ENCODE measurements around the gene MYLK.

The MYLK gene

DNA sequence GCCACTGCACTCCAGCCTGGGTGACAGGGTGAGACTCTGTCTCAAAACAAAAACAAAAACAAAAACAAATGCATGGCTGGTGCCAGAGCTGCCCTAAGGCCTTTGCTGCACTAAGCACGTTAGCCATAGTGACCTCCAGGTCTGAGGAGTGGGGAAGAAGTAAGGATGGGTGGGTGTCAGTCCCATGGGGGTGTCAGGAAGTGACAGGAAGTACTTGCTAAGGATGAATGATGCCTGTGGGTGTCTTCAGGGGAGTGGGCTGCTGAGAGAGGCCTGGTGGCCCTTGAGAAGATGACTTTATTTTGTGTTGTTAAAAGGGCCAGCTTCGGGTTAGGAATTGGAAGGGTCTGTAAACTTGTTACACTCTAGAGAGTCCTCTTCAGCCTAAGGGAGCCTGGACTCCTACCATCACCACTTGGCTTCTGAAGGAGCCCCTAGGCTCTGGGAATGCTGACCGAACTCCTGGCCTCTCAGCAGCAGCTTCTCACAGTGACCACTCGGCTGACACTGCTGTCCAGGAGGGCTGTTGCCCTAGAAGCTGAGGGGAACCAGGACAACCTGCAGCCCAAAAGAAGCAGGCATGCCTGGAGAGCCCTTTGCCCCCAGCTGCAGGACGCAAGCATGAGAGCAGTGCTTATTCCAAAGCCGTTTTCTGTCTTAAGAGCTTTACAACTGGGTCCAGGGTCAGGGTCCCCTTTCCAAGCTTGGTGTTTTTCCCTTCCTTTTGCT lies 116.4 kb downstream of the MYLK start:
- DNase-seq, result no peak

- no peak for DNase-seq
Observed at GRCh38 chr3:123767009-123767372, 117.1 kb downstream of the MYLK start.

- no peak for DNase-seq
Observed at GRCh38 chr3:123766193-123767008, 117.7 kb downstream of the MYLK start.

DNA sequence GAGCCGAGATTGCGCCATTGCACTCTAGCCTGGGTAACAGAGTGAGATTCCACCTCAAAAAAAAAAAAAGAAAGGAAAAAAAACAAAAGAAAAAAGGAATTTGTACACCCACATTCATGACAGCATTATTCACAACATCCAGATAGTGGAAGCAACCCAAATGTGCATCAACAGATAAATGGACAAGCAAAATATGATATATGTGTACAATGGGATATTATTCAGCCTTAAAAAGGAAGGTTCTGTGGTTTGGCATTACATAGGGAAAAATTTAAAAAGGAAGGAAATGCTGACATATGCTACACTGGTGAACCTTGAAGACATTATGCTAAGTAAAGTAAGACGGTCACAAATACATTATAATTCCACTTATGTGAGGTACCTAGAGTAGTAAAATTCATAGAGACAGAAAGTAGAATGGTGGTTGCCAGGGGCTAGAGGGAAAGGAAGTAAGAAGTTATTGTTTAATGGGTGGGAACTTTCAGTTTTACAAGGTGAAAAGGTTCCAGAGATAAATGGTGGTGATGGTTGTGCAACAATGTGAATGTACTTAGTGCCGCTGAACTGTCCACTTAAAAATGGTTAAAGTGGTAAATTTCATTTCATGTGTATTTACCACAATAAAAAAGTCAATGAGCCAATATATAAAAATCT lies 118.5 kb downstream of the MYLK start:
- no peak for DNase-seq

DNA sequence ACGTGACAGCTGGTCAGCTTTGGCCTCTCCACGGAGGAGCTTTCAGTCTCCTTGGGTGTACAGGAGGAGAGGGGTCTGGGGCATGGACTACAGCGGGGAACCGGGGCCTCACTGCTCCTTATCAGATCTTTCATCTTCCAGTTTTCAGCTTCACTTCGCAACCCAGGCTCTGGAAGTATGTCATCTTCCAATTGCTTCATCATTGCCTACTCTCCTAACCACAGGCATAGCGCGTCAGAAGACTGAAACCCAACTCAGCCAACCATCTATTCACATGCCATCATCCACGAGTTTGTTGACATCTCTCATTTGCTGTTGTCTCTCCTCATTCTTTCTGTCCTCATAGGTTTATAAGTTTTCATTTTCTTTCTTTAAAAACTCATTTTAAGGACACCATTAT lies 119.5 kb downstream of the MYLK start:
- no peak for DNase-seq

DNA sequence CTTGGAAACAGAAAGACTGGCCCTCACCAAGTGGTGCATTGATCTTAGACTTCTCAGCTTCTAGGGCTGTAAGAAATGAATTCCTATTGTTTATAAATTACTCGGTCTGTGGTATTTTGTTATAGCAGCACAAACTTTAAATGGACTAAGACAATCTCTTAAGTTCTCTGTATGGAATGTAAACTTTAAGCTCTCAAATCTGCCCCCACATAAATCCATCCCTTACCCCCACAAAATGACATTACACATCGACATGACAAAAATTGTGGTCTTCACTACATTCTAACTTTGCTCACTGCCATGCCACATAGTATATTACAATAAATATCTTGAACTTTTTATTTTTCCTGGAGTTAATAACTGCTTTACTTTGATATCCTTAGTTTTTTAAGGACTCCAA lies 121.3 kb downstream of the MYLK start:
- DNase-seq, result no peak

DNA sequence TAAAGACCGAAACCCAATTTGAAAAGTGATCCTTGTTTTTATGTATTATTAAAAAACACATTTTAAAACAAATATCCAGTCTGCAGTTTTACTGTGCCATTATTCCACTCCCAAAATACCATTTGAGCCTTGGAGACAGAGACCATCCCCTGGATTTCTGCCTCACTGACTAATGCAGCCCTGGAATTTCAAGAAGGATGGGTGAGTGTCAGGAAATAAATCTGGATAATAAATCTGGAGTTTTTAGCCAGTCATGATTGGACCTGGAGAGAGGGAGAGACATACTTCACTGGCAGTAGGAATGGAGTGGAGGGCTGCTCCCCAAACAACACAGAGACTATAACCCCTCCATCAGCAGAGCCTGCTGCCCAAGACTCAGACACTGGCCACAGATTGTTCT lies 123.3 kb downstream of the MYLK start:
- no peak for DNase-seq

GRCh38 chr3:123759871-123760270 lies 124.3 kb downstream of the MYLK start:
- no peak for DNase-seq

DNA sequence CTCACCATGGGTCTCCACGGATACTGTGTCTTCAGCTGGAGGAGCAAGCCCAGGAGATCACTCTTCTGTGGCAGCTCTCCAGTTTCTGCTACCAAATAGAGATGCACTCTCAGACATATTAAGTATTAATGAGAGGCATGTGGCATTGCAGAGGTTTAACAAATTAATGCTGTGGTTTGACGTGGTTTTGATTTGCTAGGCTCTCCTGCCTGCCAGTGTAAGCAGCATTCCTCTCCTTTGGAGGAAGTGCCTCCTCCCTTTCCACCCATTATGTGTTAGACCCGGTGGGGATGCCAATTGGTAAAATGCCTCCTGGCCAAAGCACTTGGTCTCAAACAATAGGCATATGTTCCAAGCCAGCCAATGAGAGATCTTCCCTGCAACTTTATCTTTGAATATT lies 124.8 kb downstream of the MYLK start:
- DNase-seq, result no peak

DNA sequence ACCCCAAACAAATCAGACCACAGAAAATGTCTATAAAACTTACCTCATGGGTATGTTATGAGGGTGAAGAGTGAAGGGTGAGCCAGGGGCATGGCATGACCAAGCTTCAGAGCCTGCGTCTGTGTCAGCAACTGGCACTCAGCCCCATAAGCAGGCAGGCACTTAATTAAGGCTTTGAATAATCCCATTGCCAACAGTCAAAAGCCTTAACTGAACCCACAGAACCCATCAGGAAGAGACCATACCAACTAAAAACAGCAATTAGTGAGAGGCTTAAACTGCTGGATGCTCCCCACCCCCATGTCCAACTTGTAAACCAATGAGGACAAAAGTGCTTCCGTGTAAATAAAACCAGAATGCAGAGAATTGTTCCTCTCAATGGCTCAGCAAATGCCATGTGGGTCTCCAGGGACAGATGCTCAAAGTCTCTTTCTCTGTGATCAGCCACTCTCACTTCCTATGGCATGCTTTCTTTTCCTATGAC lies 126.0 kb downstream of the MYLK start:
- DNase-seq, result peak; percentile 56 to 90 (median 84)

DNA sequence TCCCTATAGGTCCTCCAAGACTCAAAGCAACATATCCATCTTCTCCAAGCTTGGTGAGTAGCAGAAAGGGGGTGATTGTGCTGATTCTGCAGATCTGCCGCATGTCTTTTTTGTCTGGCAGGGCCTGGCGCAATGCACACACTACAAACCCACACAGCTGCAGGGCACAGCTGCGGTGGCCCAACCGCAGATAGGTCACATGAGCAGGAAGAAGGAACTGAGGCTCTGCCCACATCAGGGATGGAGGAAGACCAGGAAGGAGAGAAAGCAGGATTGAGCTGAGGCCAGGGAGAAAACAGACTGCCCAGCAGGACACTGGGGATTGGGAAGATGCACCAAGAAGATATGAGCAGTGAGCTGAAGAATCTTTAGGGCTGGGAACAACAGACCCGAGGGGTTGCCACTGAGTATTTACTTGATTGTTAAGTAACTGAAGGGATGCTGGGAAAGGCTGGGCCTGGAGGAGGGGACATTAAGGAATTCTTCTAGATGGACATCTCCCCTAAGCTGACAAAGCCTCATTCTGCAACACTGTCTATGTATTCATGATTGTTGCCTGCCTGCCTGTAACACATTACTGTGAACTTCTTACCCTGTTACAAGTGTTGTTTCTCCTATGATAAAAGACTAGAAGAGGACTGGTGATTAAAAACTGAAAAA lies 126.7 kb downstream of the MYLK start:
- no peak for DNase-seq

DNA sequence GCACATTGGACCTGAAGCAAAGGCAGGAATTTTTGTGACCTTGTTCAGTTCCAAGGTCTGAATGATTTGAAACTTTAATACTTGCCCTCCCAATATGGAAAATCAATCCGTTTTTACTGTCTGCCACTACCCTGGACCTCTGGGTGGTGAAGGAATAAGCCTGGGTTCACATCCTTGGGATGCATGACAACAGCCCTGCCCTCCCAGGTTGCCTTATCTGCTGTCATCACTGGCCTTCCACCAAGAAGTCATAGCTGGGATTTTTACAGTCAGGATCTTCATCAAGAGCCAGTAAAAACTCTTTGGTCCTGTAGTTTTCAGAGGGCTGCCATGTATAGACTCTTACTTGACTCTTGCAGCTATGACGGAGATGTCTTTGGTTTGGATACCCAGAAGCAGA lies 128.6 kb downstream of the MYLK start:
- DNase-seq, result no peak

DNA sequence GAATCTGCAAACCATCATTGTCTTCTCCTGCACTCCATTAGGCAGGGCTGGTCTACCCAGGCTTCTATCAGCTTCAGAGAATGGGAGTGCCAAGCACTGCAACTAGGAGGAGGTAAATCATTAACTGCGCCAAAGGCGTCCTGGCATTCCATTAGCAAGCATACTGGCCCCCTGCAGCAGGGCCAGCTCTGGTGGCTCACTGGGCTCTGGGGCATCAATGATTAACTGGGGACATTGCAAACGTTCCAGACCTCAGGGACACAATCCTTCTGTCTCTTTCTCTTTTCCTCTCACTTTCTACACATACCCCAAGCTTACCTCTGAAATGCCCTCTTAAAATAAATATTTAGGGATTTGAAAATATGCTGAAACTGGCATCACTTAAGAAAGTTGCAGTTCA lies 129.0 kb downstream of the MYLK start:
- no peak for DNase-seq

DNA sequence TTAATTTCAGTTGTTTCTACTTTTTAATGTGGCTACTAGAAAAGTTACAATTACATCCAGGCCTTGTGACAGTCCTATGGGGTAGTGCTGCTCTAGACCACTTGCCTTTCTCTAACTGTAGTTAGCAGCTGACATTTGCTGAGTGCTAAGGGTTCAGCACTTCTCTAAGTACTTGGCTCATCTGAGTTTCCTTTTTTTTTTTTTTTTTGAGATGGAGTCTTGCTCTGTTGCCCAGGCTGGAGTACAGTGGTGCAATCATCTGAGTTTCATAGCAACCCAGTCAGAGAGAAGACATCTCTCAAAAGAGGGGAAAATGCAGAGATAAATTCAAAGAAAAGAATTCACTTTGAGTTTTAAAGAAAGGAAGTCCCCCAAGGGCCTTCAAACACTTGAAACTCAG lies 130.8 kb downstream of the MYLK start:
- no peak for DNase-seq

DNA sequence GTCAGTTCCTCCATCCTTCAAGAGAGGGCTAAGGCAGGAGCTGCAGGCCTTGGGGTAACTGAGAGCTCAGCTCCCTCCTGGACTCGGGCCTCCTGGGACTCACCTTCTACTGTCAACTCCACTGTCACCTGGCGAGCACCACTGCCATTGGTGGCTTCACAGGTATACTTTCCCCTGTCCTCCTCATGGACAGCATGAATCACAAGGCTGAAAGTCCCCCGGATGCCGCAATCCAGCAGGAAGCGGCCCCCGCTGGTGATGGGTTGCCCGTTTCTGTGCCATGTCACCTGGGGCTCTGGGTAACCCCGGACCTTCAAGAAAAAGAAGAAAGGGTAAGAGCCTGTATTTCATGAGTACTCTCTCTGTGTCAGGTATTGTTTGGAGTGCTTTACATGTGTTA lies 131.9 kb downstream of the MYLK start:
- no peak for DNase-seq

DNA sequence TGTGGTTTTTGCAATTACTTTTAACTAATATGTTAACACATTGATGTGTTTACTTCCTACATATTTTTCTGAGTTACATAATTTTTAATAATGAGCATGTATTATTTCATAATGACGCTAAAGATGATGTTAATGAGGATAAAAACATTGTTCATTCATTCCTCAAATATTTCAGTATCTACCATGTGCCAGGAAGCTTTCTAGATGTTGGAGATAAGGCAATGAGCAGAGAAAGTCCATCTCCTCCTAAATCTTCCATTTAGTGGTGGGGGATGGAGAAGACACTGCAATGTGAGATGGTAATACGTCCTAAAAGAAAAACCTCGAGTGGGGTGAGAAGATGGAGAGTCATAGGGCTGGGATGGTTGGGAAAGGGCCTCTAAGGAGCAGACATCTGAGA lies 132.7 kb downstream of the MYLK start:
- no peak for DNase-seq

DNA sequence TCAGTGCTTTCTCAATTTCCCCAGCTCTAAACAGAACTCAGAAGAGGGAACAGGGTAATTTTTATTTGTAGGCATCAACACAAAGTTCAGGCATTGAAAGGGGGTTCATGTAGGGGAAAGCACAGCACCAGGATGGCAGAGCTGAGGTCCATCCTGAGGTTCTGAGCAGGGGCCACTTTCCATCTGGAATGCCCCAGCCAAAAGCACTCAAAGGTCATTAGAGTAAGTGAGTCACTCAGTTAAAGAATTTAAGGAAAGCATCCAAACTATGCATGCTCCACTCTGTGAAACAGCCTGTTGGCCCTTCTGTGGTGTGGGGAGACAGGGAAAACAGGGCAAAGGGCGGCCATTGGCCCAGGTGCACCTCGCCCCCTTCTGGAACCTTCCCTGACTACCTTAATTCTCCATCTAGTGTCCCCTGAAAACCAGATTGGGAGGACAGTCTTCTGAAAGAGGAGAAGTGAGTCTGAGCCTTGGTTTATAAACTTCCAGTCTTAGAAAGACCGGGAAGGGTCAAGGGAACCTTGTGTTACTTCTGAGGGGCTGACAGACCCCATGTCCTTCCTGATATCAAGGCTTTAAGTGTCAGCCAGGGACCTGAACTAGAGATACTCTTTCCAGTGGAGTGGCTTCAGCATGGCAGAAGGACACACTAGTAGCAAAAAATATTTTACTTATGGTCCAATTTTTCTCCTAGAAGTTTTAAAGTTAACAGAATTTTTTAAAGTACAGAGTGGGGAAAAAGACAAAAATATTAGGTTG lies 133.3 kb downstream of the MYLK start:
- DNase-seq, result no peak

DNA sequence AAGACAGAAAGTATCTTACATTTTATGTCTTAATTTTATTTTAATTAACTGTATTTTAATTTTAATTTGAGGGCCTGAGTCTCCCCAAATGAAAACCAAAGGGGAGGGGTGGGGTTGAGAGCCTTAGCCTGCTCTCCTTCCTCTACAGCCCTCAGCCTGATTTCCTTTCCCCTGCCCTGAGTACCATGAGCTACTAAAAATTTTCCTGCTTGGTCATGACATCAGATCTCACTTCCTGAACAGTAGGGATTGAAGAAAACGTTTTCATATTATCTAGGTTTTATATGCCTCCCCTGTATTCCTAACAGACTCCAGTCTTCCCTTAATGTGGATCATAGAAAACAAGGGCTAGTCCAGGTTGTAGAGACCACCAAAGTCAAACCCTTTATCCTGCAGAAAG lies 133.9 kb downstream of the MYLK start:
- DNase-seq, result no peak

- no peak for DNase-seq
Observed at GRCh38 chr3:123749711-123750110, 134.4 kb downstream of the MYLK start.

DNA sequence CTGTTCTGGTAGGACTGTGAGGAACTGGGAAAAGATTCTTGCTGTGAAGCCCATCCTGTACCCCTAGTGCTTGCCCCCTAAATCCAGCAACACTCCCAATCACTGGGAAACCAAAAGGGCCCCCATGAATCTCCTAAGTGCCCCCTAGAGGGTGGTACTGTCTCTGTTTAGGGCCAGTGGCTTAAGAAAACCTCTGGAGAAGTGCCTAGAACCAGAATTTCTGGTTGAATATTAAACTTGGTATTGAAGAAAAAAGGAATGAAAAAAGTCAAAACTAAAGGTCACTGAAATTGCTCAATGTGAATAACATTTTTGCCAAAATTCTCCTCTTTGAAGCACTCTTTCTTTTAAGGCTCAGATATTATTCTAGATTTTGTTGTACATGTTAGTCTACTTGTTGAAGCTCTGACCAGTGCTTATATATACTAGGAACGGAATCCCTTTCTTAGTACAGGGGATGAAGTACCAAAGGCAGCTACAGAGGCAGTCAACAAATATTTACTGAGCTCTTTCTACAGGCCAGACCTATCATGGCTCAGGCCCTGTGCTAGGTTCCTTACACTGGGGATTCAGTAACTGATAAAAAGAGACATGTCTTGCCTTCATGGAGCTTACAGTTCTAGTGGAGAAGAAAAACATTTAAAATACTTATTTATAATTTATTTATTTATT lies 138.8 kb downstream of the MYLK start:
- no peak for DNase-seq

- no peak for DNase-seq
Observed at GRCh38 chr3:123744064-123744463, 140.1 kb downstream of the MYLK start.

GRCh38 chr3:123743121-123743520 lies 141.0 kb downstream of the MYLK start:
- DNase-seq, result no peak
